Prostate gland (tissue), 2 donors: ENCODE measurements around the gene LSS. TPM values are rescaled to one million over a fixed set of nuclear protein-coding genes. Genes with fewer than 3 reads are reported as not detected.
"Not testable (repeated sequence)": the region's sequence is repeated elsewhere in the genome, so short reads cannot be mapped to it uniquely, and the experiment has no call there.

Experiments
- DNase-seq: peaks from one replicate; pipeline ENCODE4 v3.0.0-alpha.2; 2019; ENCODE audit warnings: low spot score
- H3K27ac ChIP-seq, 2 donors: fragments of 200-600 bp; sonication (generic); 2 replicates each; pipeline ENCODE4 v1.5.1; 2017 to 2019
- H3K27me3 ChIP-seq: fragments of 200-600 bp; sonication (generic); replicated peaks from 2 replicates; pipeline ENCODE4 v1.5.1; 2019; ENCODE audit not compliant: insufficient read depth
- H3K36me3 ChIP-seq, 2 donors: fragments of 200-600 bp; sonication (generic); 1 replicate in 1 of 2; 2 replicates in 1 of 2; pipeline versions ENCODE4 v1.5.1 to v1.8.1; 2017 to 2019
- H3K4me1 ChIP-seq: fragments of 200-600 bp; sonication (generic); replicated peaks from 2 replicates; pipeline ENCODE4 v1.5.1; 2019
- H3K4me3 ChIP-seq, 2 donors: fragments of 200-600 bp; sonication (generic); 2 replicates each; pipeline ENCODE4 v1.5.1; 2017 to 2019
- H3K9me3 ChIP-seq: fragments of 200-600 bp; sonication (generic); 2 replicates; pipeline ENCODE4 v1.5.1; 2017
- POLR2A ChIP-seq: fragments of 450-650 bp; IDR thresholded peaks from one replicate; pipeline ENCODE4 v1.6.1; 2016; ENCODE audit warnings: antibody characterized with exemption, mild to moderate bottlenecking
- POLR2AphosphoS5 ChIP-seq: sonication (generic); formaldehyde crosslinking; IDR thresholded peaks from one replicate; pipeline ENCODE4 v1.6.1; 2017; ENCODE audit warnings: antibody characterized with exemption
- WGBS: methylation state at CpG from one replicate; pipeline ENCODE4 v1.1.5; 2018; 5-methylcytosine and 5-hydroxymethylcytosine counted together
- intact Hi-C: fragments of 100-400 bp; cut with DNase I; formaldehyde crosslinking; loops from one replicate; pipeline ENCODE4 v1.14.2; 2022
- total RNA-seq, 2 donors: library from RNA; depleted of rRNA; stranded (reverse); fragments of >200 nt; gene quantifications; one replicate each; pipeline ENCODE4 v1.1.0, GENCODE V29; 2016
- TF ChIP-seq, protein P1 (sequence below), 4 experiments: fragments of 200-600 bp in 2 of 4; fragments of 450-650 bp in 2 of 4; sonication (generic) in 2 of 4; IDR thresholded peaks; 1 replicate in 3 of 4; 2 replicates in 1 of 4; pipeline ENCODE4 v1.5.1; 2016 to 2019; ENCODE audit warnings: antibody characterized with exemption in 4 of 4, mild to moderate bottlenecking in 2 of 4, moderate library complexity in 2 of 4

LSS gene
- total RNA-seq, 2 donors from 2014 or later: 95.5 to 145 TPM

DNA sequence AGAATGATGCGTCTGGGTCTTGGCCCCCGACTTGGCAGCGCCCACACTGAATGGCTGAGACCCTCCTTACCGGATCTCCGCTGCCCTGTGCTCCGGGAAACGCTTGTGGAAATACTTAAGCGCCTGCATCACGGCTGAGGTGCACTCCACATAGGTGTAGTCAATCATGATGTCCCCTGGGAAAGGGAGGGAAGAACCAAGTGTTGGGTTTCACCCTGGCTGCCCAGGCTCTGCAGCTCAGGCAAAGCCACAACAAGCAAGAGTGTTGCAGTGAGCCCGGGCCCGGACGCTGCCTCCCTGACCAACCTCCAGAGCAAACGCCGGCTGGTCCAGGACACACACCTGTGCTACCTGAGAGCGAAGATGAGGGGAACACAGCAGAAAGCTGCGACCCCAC lies 22.8 kb downstream of the LSS start:
- WGBS: 93% methylated on average over 16 of the region's 16 CpGs
- no peak for DNase-seq
- no peak overlapping the region for H3K4me3 ChIP-seq
- TF ChIP-seq POLR2AphosphoS5: no peak
- TF ChIP-seq, protein P1, sequence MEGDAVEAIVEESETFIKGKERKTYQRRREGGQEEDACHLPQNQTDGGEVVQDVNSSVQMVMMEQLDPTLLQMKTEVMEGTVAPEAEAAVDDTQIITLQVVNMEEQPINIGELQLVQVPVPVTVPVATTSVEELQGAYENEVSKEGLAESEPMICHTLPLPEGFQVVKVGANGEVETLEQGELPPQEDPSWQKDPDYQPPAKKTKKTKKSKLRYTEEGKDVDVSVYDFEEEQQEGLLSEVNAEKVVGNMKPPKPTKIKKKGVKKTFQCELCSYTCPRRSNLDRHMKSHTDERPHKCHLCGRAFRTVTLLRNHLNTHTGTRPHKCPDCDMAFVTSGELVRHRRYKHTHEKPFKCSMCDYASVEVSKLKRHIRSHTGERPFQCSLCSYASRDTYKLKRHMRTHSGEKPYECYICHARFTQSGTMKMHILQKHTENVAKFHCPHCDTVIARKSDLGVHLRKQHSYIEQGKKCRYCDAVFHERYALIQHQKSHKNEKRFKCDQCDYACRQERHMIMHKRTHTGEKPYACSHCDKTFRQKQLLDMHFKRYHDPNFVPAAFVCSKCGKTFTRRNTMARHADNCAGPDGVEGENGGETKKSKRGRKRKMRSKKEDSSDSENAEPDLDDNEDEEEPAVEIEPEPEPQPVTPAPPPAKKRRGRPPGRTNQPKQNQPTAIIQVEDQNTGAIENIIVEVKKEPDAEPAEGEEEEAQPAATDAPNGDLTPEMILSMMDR (IDR thresholded peaks at IDR 0.05): no peak
- TF ChIP-seq POLR2A: no peak
- no peaks in the 10 kb centered on the region for H3K9me3 ChIP-seq
- no peaks in the 10 kb centered on the region for H3K27me3 ChIP-seq
- H3K4me1 ChIP-seq: no peaks in the 10 kb centered on the region
- H3K36me3 ChIP-seq: peaks cover 0 to 11% of the 10 kb centered on the region in 2 donors
- H3K27ac ChIP-seq: no peak overlapping the region
- intact Hi-C loops: no loop called here

DNA sequence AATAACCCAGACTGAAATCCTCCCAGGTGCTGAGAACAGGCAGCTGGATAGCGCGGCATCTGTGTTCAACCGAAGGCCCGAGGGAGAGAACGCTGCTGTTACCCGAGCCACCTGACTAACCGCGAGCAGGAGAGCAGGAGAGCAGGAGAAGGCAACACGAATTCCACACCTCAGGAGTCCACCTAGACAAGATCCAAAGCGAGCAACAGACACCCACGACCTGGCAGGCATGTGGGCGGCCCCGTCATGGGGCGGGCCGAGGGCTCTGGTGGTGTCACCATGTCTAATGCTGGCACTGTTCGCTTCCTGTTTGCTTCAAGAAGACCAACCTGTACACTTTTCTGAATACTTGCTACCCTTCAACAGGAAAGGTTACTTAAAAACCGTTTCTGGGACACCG lies 23.4 kb downstream of the LSS start:
- DNase-seq: no peak
- intact Hi-C loops: no loop called here
- no peak overlapping the region for H3K4me3 ChIP-seq
- H3K9me3 ChIP-seq: no peaks in the 10 kb centered on the region
- TF ChIP-seq POLR2AphosphoS5: no peak
- TF ChIP-seq, protein P1 (IDR thresholded peaks at IDR 0.05): no peak
- no peak for TF ChIP-seq POLR2A
- H3K4me1 ChIP-seq: no peaks in the 10 kb centered on the region
- H3K36me3 ChIP-seq: peaks cover 0 to 11% of the 10 kb centered on the region in 2 donors
- H3K27me3 ChIP-seq: no peaks in the 10 kb centered on the region
- WGBS: 84% methylated on average over 18 of the region's 18 CpGs
- H3K27ac ChIP-seq: no peak overlapping the region

DNA sequence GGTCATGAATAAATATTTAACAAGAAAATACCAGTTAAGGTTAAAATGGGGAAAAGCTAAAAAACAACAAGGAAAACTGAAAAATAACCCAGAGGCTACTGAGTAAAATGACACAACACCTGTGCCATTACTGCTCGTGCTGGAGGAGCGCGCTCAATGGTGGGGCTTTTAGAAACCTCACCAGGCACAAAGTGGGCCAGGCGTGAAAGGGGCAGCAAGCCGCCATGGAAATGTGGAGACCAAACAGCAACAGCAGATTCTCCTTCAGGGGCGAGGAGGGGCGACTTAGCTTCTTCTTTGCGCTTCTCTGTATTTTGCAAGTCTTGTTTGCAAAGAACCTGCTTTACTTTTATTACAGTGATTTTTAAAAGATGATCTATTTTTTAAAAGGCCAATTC lies 25.4 kb downstream of the LSS start:
- Histone ChIP-seq H3K4me3 (no peak overlapping the region), H3K36me3 (peaks cover 0 to 11% of the 10 kb centered on the region in 2 donors), H3K27ac (no peak overlapping the region), H3K9me3 (no peaks in the 10 kb centered on the region), H3K4me1 (no peaks in the 10 kb centered on the region), H3K27me3 (no peaks in the 10 kb centered on the region)
- DNase-seq: no peak
- TF ChIP-seq POLR2A (no peak), POLR2AphosphoS5 (no peak)
- TF ChIP-seq, protein P1 (IDR thresholded peaks at IDR 0.05): no peak
- WGBS: 94% methylated on average over 8 of the region's 8 CpGs
- intact Hi-C loops: no loop called here

DNA sequence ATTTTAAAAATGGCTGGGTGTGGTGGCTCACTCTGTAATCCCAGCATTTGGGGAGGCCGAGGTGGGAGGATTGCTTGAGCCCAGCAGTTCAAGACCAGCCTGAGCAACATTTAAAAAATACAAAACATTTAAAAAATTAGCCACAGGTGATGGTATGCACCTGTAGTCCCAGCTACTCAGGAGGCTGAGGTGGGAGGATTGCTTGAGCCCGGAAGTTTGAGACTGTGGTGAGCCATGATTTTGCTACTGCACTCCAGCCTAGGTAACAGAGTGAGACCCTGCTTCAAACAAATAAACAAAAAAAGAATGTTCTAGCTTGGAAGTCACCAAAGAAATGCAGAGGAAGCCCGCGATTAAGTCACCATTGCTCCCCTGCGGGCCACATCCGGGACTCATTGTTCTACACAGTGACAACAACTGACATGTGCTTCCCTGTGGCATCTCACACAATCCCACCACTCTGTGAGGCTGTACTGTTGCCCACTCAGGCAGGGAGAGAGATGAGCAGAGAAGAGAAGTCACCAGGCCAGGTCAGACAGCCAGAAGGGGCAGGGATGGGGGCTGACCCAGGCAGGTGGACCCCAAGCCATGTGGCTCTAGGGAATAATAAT lies 25.9 kb downstream of the LSS start:
- no peak overlapping the region for H3K27ac ChIP-seq
- WGBS: 90% methylated on average over 6 of the region's 6 CpGs
- TF ChIP-seq POLR2A (no peak), POLR2AphosphoS5 (no peak)
- TF ChIP-seq, protein P1 (IDR thresholded peaks at IDR 0.05): no peak
- no peaks in the 10 kb centered on the region for H3K9me3 ChIP-seq
- no peak for DNase-seq
- intact Hi-C loops: no loop called here
- H3K4me1 ChIP-seq: no peaks in the 10 kb centered on the region
- H3K36me3 ChIP-seq: peaks cover 0 to 11% of the 10 kb centered on the region in 2 donors
- no peaks in the 10 kb centered on the region for H3K27me3 ChIP-seq
- H3K4me3 ChIP-seq: no peak overlapping the region

DNA sequence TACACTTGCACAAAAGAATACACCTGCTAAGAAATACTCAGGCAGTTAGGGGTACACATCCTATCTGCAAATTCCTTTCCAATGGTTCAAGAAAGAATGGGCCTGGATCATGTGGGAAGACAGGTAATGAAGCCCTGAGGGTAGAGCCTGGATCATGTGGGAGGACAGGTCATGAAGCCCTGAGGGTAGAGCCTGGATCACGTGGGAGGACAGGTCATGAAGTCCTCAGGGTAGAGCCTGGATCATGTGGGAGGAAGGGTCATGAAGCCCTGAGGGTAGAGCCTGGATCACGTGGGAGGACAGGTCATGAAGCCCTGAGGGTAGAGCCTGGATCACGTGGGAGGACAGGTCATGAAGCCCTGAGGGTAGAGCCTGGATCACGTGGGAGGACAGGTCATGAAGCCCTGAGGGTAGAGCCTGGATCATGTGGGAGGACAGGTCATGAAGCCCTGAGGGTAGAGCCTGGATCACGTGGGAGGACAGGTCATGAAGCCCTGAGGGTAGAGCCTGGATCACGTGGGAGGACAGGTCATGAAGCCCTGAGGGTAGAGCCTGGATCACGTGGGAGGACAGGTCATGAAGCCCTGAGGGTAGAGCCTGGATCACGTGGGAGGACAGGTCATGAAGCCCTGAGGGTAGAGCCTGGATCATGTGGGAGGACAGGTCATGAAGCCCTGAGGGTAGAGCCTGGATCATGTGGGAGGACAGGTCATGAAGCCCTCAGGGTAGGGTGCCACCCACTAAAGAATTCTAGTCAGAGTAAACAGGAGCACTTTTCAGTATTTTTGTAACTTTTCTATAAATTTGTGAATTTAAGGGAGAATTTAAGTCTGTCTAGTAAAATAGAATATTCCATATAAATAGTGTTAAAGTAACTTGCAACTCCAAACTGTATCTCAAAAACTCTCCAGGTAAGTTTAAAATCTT lies 27.4 kb downstream of the LSS start:
- H3K27ac ChIP-seq, H3K9me3 ChIP-seq, intact Hi-C loops, H3K27me3 ChIP-seq, DNase-seq, H3K36me3 ChIP-seq, H3K4me1 ChIP-seq, H3K4me3 ChIP-seq: not testable (repeated sequence)
- 77% methylated on average over 4 of the region's 8 CpGs for WGBS
